Stimulated activated CD8-positive, alpha-beta memory T cell treated with anti-CD3 and anti-CD28 coated beads, Interleukin-4, amount 100 ng/mL, for 48 hours (primary cell): ENCODE measurements around the gene MAN2B1.

ENCODE experiments used
- DNase-seq: peaks from one replicate; pipeline ENCODE4 v3.0.0-alpha.2; 2020

The MAN2B1 gene

GRCh38 chr19:12610540-12611360 lies 55.8 kb downstream of the MAN2B1 start, which contains the start of the genes ZNF490 and ZNF791:
TSS of gene ZNF490 (minus strand) at chr19:12610813. CDS start at chr19:12610680, 133 bp downstream.
TSS of gene ZNF791 (plus strand) at chr19:12610920. CDS start at chr19:12611080, 160 bp downstream.
- DNase-seq, result peak; percentile 98

DNA sequence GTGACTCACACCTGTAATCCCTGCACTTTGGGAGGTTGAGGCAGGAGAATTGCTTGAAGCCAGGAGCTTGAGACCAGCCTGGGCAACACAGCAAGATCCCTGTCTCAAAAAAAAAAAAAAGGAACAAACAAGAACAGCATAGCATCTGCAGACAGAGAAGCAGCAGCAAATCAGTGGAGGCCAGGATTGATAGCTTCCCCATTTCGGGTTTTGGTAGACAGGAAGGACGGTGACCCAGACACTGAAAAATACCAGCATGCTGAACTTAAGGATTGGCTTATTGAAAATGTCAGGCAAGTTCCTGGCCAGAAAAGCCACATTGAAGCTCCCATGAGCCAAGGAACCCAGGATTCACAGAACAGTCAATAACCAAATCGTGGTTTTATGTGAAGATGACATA lies 58.9 kb downstream of the MAN2B1 start:
- DNase-seq, result no peak

- no peak for DNase-seq
Observed at GRCh38 chr19:12606796-12607195, 59.7 kb downstream of the MAN2B1 start.

GRCh38 chr19:12603714-12604113 lies 62.8 kb downstream of the MAN2B1 start:
- peak; percentile 50 for DNase-seq

DNA sequence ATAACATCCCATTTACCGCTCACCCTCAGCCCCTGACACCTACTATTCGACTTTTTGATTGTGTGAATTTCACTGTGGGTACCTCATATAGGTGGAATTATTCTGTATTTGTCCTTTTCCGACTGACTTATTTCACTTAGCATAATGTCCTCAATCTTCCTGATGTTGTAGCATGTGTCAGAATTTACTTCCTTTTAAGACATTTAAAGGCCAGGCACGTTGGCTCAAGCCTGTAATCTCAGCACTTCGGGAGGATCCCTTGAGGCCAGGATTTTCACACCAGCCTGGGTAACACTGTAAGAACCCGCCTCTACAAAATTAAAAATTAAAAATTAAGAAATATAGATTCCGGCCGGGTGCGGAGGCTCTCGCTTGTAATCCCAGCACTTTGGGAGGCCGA lies 68.9 kb downstream of the MAN2B1 start:
- DNase-seq, result no peak

DNA sequence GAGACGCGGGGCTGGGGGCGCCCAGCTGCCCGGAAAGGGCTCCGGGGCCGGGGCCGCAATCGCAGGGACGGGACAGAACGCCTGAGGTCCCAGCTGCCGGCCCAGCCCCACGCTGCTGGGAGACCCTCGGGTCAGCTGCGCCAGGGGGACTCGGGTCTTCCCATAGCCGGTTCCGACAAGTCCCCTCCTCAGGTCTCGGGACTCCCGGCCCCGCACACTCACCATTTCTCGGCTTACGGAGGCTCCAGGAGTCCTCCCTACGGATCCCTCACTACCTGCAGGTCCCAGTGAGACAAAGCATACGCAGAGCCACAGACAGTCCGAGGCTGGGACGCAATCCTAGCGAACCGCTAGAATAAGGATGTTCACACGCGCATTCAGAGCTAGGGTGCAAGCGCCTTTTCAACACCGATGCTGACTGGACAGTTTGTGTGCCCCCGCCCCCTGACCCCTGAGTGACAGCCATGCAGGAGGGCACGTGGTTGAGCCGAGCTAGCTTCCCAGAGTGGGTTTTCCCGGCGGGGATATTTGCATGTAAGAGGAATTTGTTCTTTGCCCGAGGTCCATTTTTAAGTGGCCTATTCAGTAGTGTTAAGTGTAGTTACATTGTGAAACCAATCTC lies 69.5 kb downstream of the MAN2B1 start:
- DNase-seq, result no peak
